ENCODE measurements around the gene SLC35C1. TPM values are rescaled to one million over a fixed set of nuclear protein-coding genes. Genes with fewer than 3 reads are reported as not detected.

SLC35C1 gene
- total and polyA plus RNA-seq, 2 of the 8 experiments (the other 6 are each of a cell fraction or from before 2014, with no cell fraction given), result 4.6 to 10.6 TPM

DNA sequence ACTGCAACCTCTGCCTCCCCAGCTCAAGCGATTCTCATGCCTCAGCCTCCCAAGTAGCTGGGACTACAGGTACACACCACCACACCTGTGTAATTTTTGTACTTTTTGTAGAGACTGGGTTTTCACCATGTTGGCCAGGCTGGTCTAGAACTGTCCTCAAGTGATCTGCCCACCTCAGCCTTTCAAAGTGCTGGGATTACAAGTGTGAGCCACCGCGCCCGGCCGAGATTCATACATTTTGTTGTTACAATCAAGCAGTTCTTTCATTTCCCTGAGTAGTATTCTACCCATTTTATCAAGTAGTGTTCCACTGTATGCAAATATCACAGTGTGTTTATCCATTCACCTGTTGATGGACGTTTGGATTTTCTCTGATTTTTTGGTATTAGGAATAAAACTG, 26.6 kb upstream of the SLC35C1 start:
- H2BK15ac ChIP-seq (ENCODE audit: low read length), result no peak overlapping the region
- no peak overlapping the region for H3K4ac ChIP-seq (replicated peaks; ENCODE audit: insufficient read length, low read depth, low read length)
- H4K91ac ChIP-seq (replicated peaks; ENCODE audit: insufficient read length, low read length), result no peak overlapping the region
- no peaks in the 10 kb centered on the region for H4K20me1 ChIP-seq (replicated peaks in 1 of 2; ENCODE audit: control insufficient read depth in 1 of 2, insufficient read depth in 2 of 2, low read length in 2 of 2)
- POLR2A ChIA-PET (ENCODE audit: partially characterized antibody), result no interaction called here
- H3K79me2 ChIP-seq (ENCODE audit: control insufficient read depth in 1 of 2, insufficient read depth in 2 of 2, low read length in 2 of 2), result no peaks in the 10 kb centered on the region
- no peak overlapping the region for H2AK5ac ChIP-seq (ENCODE audit: low read depth, low read length)
- no peaks in the 10 kb centered on the region for H3K36me3 ChIP-seq (ENCODE audit: control insufficient read depth in 2 of 4, insufficient read depth in 4 of 4, low read length in 3 of 4)
- no peaks in the 10 kb centered on the region for H3K79me1 ChIP-seq (ENCODE audit: low read depth, low read length)
- H3K23me2 ChIP-seq (ENCODE audit: low read depth, low read length), result no peaks in the 10 kb centered on the region
- WGBS, 2 experiments (ENCODE audit: extremely low coverage in 1 of 2, insufficient coverage in 1 of 2, insufficient read length in 1 of 2, insufficient replicate concordance in 2 of 2, low coverage in 1 of 2, low lambda C conversion rate in 2 of 2, missing lambda C conversion rate in 1 of 2), result 86% methylated on average over 6 of the region's 6 CpGs; no CpG with 5 or more reads in 1 of the 2 experiments
- H3K14ac ChIP-seq (ENCODE audit: insufficient read length), result no peak overlapping the region
- H3K4me3 ChIP-seq (ENCODE audit: extremely low read depth in 1 of 4, insufficient read depth in 2 of 4, low read depth in 3 of 4, low read length in 4 of 4), result no peak overlapping the region
- CTCF ChIA-PET (ENCODE audit: partially characterized antibody), result no interaction called here
- no peak overlapping the region for H3K4me2 ChIP-seq (ENCODE audit: insufficient read depth in 1 of 2, low read depth in 2 of 2, low read length in 2 of 2)
- DNase-seq (ENCODE audit: low read depth in 1 of 2, low spot score in 2 of 2) (no peak), FAIRE-seq (no peak)
- no peaks in the 10 kb centered on the region for H3K9me3 ChIP-seq (ENCODE audit: insufficient read depth in 2 of 2, low read depth in 1 of 2, low read length in 1 of 2)
- no peaks in the 10 kb centered on the region; a peak in 1 of 7 replicates for H3K27me3 ChIP-seq (replicated peaks in 1 of 4; ENCODE audit: control insufficient read depth in 3 of 4, extremely low read depth in 1 of 4, insufficient read depth in 3 of 4, low read length in 3 of 4)
- H2BK12ac ChIP-seq (ENCODE audit: low read depth, low read length), result no peak overlapping the region
- no peak overlapping the region for H3K18ac ChIP-seq (ENCODE audit: extremely low read depth, low read length)
- no peak overlapping the region for H3K9ac ChIP-seq (replicated peaks in 1 of 4; ENCODE audit: extremely low read depth in 1 of 4, low read depth in 3 of 4, low read length in 3 of 4)
- no peak overlapping the region for H2BK20ac ChIP-seq (ENCODE audit: low read length)
- no peak overlapping the region for H3K23ac ChIP-seq (ENCODE audit: insufficient read length)
- no peak overlapping the region for H4K5ac ChIP-seq (ENCODE audit: insufficient read length, low read depth, low read length)
- no peak overlapping the region for H3K27ac ChIP-seq (ENCODE audit: low read depth, low read length)
- H3K4me1 ChIP-seq (replicated peaks in 1 of 4; ENCODE audit: control insufficient read depth in 3 of 4, insufficient read depth in 4 of 4, low read length in 3 of 4), result no peaks in the 10 kb centered on the region
- no peak overlapping the region for H3K56ac ChIP-seq (replicated peaks; ENCODE audit: insufficient read length, low read depth, low read length)
- no peak overlapping the region for H2BK5ac ChIP-seq (ENCODE audit: low read depth, low read length)
- H4K8ac ChIP-seq (ENCODE audit: extremely low read depth, insufficient read depth, low read length), result no peak overlapping the region
- H2AFZ ChIP-seq (ENCODE audit: low read length), result no peak overlapping the region
- TF ChIP-seq ASH2L (IDR thresholded peaks at IDR 0.05; ENCODE audit: low read length) (no peak), RNF2 (IDR thresholded peaks at IDR 0.05; ENCODE audit: borderline replicate concordance, low read depth, low read length, missing control alignments, poor library complexity, severe bottlenecking) (no peak)
- no peak overlapping the region for H2BK120ac ChIP-seq (replicated peaks; ENCODE audit: low read depth, low read length)

All from H1 (cell line).